GM12878 (cell line): Measurements from ENCODE around the gene CREB3L1. TPM values are rescaled to one million over a fixed set of nuclear protein-coding genes. Genes with fewer than 3 reads are reported as not detected.

Experiments used
- ATAC-seq: fragments of 200-7000 bp; cut with Tn5 transposase; 3 replicates; pipeline ENCODE4 v1.9.1; 2020; ENCODE audit warnings: mild to moderate bottlenecking, moderate library complexity
- BruUV-seq: library from RNA; stranded (reverse); fragments of 400-500 nt; replicated peaks from 2 replicates; lab custom pipeline; 2021; lab: Mats Ljungman, UMichigan
- CTCF ChIA-PET: fragments of 300-600 bp; sonication (Branson Sonifier 250); formaldehyde crosslinking; extraction: SDS; loops from one replicate; lab custom pipeline; 2021; ENCODE audit warnings: inconsistent platforms; lab: Yijun Ruan, JAX
- POLR2A ChIA-PET: fragments of 350-600 bp; formaldehyde crosslinking; extraction: SDS; loops from one replicate; lab custom pipeline; 2021; ENCODE audit warnings: inconsistent platforms; lab: Charles Lee
- RAD21 ChIA-PET: fragments of 300-600 bp; sonication (Branson Sonifier 250); formaldehyde crosslinking; loops from one replicate; lab custom pipeline; 2023; ENCODE audit warnings: antibody characterized with exemption; ENCODE audit not compliant: unreplicated experiment; lab: Charles Lee
- SMC1A ChIA-PET: fragments of 300-600 bp; sonication (Branson Sonifier 250); formaldehyde crosslinking; loops from one replicate; lab custom pipeline; 2023; ENCODE audit not compliant: unreplicated experiment, uncharacterized antibody; lab: Charles Lee
- DNase-seq: peaks from one replicate; pipeline ENCODE4 v3.0.0-alpha.2; 2011; ENCODE audit warnings: low read depth, low spot score
- FAIRE-seq: peaks from 3 replicates; lab custom pipeline; 2011; peaks lifted over from hg19 to GRCh38; lab: Jason Lieb, UNC
- H2AFZ ChIP-seq: 2 replicates; pipeline ENCODE4 v1.6.0; 2011; ENCODE audit warnings: low read depth, low read length, control low read depth; ENCODE audit not compliant: control insufficient read depth
- H3K27ac ChIP-seq: 2 replicates; pipeline ENCODE4 v1.5.1; 2011; ENCODE audit warnings: control low read depth; ENCODE audit not compliant: control insufficient read depth, insufficient read depth
- H3K27me3 ChIP-seq, 2 experiments: replicated peaks in 1 of 2; 2 replicates each; pipeline versions ENCODE4 v1.6.0 to v1.6.1; 2011; ENCODE audit warnings: low read length in 1 of 2; ENCODE audit not compliant: control insufficient read depth in 2 of 2, insufficient read depth in 2 of 2
- H3K36me3 ChIP-seq, 2 experiments: 2 replicates each; pipeline ENCODE4 v1.5.1; 2011; ENCODE audit warnings: low read length in 1 of 2; ENCODE audit not compliant: control insufficient read depth in 2 of 2, insufficient read depth in 2 of 2
- H3K4me1 ChIP-seq: 2 replicates; pipeline ENCODE4 v1.6.1; 2011; ENCODE audit warnings: mild to moderate bottlenecking, low read length, moderate library complexity, mixed read lengths; ENCODE audit not compliant: control insufficient read depth, insufficient read depth
- H3K4me2 ChIP-seq: 2 replicates; pipeline ENCODE4 v1.6.0; 2011; ENCODE audit warnings: control low read depth; ENCODE audit not compliant: control insufficient read depth, insufficient read depth
- H3K4me3 ChIP-seq: fragments of 200-600 bp; sonication (generic); 2 replicates; pipeline ENCODE4 v1.5.1; 2016
- H3K79me2 ChIP-seq: 2 replicates; pipeline ENCODE4 v1.6.0; 2011; ENCODE audit warnings: low read length; ENCODE audit not compliant: control insufficient read depth, insufficient read depth
- H3K9ac ChIP-seq: 2 replicates; pipeline ENCODE4 v1.8.0; 2011; ENCODE audit warnings: low read length, control low read depth, mixed read lengths; ENCODE audit not compliant: control insufficient read depth, insufficient read depth
- H3K9me3 ChIP-seq: replicated peaks from 3 replicates; pipeline ENCODE4 v1.5.1; 2011; ENCODE audit warnings: mild to moderate bottlenecking, low read length; ENCODE audit not compliant: control insufficient read depth, insufficient read depth
- H4K20me1 ChIP-seq: 2 replicates; pipeline ENCODE4 v1.6.0; 2011; ENCODE audit not compliant: control insufficient read depth, insufficient read depth
- BRCA1 ChIP-seq: IDR thresholded peaks from 2 replicates; pipeline ENCODE4 v1.6.1; 2011; ENCODE audit warnings: low read depth, low read length, improper control_type of control experiment
- CBFB ChIP-seq: IDR thresholded peaks from 2 replicates; pipeline ENCODE4 v1.6.1; 2016; ENCODE audit warnings: antibody characterized with exemption, low read depth
- HDGF ChIP-seq: fragments of 450-650 bp; IDR thresholded peaks from 2 replicates; pipeline ENCODE4 v1.6.1; 2016; ENCODE audit warnings: antibody characterized with exemption
- SMARCA5 ChIP-seq: fragments of 450-650 bp; IDR thresholded peaks from 2 replicates; pipeline ENCODE4 v1.6.1; 2017; ENCODE audit warnings: mild to moderate bottlenecking
- SPI1 ChIP-seq: IDR thresholded peaks from 2 replicates; pipeline ENCODE4 v1.6.1; 2011; ENCODE audit warnings: low read depth, mild to moderate bottlenecking, low read length, moderate library complexity, borderline replicate concordance; ENCODE audit not compliant: insufficient read depth
- STAT3 ChIP-seq: IDR thresholded peaks from 2 replicates; pipeline ENCODE4 v1.6.1; 2011; ENCODE audit warnings: low read depth, low read length, improper control_type of control experiment
- YY1 ChIP-seq: IDR thresholded peaks from 2 replicates; pipeline ENCODE4 v1.6.1; 2011; ENCODE audit warnings: low read depth, mild to moderate bottlenecking, low read length
- WGBS: methylation state at CpG from one replicate; pipeline ENCODE4 v1.1.6; 2016; ENCODE audit warnings: low lambda C conversion rate; ENCODE audit not compliant: insufficient replicate concordance, insufficient coverage; ENCODE audit errors: missing lambda C conversion rate; 5-methylcytosine and 5-hydroxymethylcytosine counted together
- in situ Hi-C: fragments of 300-500 bp; cut with MboI; formaldehyde crosslinking; loops from 9 replicates; pipeline ENCODE4 v1.14.3; 2018; ENCODE audit warnings: mixed read lengths
- intact Hi-C: fragments of 100-400 bp; cut with micrococcal nuclease; formaldehyde crosslinking; loops from one replicate; pipeline ENCODE4 v1.14.2; 2022; ENCODE audit not compliant: unreplicated experiment
- polyA plus RNA-seq, 11 experiments: library from polyadenylated mRNA; depleted of rRNA in 4 of 11; unstranded in 6 of 11; stranded (reverse) in 5 of 11; fragments of >200 nt; fragmentation: Nextera tagmentation in 4 of 11; fragmentation: Illumina TruSeq in 1 of 11; extraction: Ambion mirVana in 4 of 11; extraction: Trizol in 1 of 11; gene quantifications; 1 replicate in 1 of 11; 2 replicates in 10 of 11; pipeline versions ENCODE4 v1.2.1 to v1.2.3, GENCODE V29; 2011 to 2016; ENCODE audit warnings: inconsistent platforms in 2 of 11, missing spikeins in 2 of 11, low read depth in 1 of 11
- total RNA-seq, 4 experiments: library from RNA; depleted of rRNA in 3 of 4; stranded (reverse); fragments of >200 nt in 3 of 4; fragmentation: Illumina TruSeq in 1 of 4; extraction: Trizol in 1 of 4; gene quantifications; 2 replicates each; pipeline versions ENCODE4 v1.2.1 to v1.2.3, GENCODE V29; 2013 to 2021
- TF ChIP-seq, protein P1 (sequence below): IDR thresholded peaks from 2 replicates; pipeline ENCODE4 v1.6.1; 2012; ENCODE audit warnings: low read depth, low read length, improper control_type of control experiment
- TF ChIP-seq, protein P2 (sequence below): fragments of 450-650 bp; conservative IDR thresholded peaks from 2 replicates; pipeline ENCODE4 v1.6.1; 2017; ENCODE audit warnings: mild to moderate bottlenecking, moderate library complexity
- TF ChIP-seq, protein P3 (sequence below): IDR thresholded peaks from 2 replicates; pipeline ENCODE4 v1.6.1; 2011; ENCODE audit warnings: low read depth, mild to moderate bottlenecking, low read length, moderate library complexity, borderline replicate concordance; ENCODE audit errors: extremely low read depth
- TF ChIP-seq, protein P4 (sequence below): fragments of 450-650 bp; IDR thresholded peaks from 2 replicates; pipeline ENCODE4 v1.6.1; 2016; ENCODE audit warnings: mild to moderate bottlenecking
- TF ChIP-seq, protein P5 (sequence below): fragments of 450-650 bp; IDR thresholded peaks from 2 replicates; pipeline ENCODE4 v1.6.1; 2017; ENCODE audit warnings: antibody characterized with exemption, mild to moderate bottlenecking, moderate library complexity
- TF ChIP-seq, protein P6 (sequence below): fragments of 150-350 bp; IDR thresholded peaks from 2 replicates; pipeline ENCODE4 v1.6.1; 2014; ENCODE audit warnings: mild to moderate bottlenecking, low read depth, low read length

Gene CREB3L1
- total and polyA plus RNA-seq, 10 of the 15 experiments (the other 5 are each of a cell fraction or from before 2014, with no cell fraction given): 0.03 to 1.4 (median 0.22) TPM

DNA sequence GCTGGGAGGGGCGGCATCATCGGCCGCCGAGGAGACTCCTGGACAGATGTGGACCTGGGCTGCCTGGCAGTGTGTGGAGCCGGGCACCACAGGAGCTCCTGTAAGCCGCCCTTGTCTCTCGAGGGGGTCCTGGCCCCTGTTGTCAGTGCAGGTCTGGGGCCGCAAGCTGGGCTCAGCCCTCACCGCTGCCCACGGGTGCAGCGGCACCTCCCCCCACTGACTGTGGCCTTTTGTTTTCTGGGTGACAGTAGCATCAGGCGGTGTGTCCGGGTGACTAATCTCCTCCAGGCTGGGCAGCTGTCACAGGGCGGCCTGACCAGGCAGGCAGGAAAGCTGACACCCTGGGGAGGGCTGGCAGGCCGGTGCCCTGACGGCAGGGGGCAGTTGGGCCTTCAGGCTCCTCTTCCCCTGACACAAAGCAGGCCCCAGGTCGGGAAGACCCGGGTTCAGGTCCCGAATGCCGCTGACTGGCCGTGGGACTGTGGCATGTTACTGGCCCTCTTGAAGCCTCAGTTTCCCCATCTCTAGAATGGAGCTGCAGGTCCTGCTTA, 86.1 kb downstream of the CREB3L1 start:
- SMC1A ChIA-PET: interaction anchor here (1.3 to 6.0 kb wide), 3 partner anchors 12 to 25 kb away, joined by 3 to 70 read pairs (median 32); no protein-coding TSS in a partner anchor
- no peak overlapping the region for H3K4me3 ChIP-seq
- no peak overlapping the region for H3K4me2 ChIP-seq
- DNase-seq (no peak), FAIRE-seq (no peak), ATAC-seq (no peak)
- no peak overlapping the region for H3K27ac ChIP-seq
- CTCF ChIA-PET: interaction anchor here (15.2 kb wide), 1 partner anchor 12 kb away, joined by 423 read pairs; the partner anchor contains the start of gene DGKZ
- no peak overlapping the region for H2AFZ ChIP-seq
- peaks cover 27% of the 10 kb centered on the region for H3K79me2 ChIP-seq
- H3K9me3 ChIP-seq: no peaks in the 10 kb centered on the region
- no peaks in the 10 kb centered on the region for H4K20me1 ChIP-seq
- RAD21 ChIA-PET: interaction anchor here (0.9 to 3.0 kb wide), 2 partner anchors 15 to 18 kb away, joined by 4 to 17 read pairs; partner anchors contain the start of gene DGKZ
- intact Hi-C loops: no loop called here
- 95% methylated on average over 21 of the region's 21 CpGs for WGBS
- POLR2A ChIA-PET: no interaction called here
- no peak overlapping the region for H3K9ac ChIP-seq
- H3K36me3 ChIP-seq: peaks cover 9 to 14% of the 10 kb centered on the region in 2 experiments; a peak in 3 of 4 replicates
- in situ Hi-C loops: no loop called here
- no TSS peak for BruUV-seq
- H3K4me1 ChIP-seq: peaks cover 20% of the 10 kb centered on the region
- H3K27me3 ChIP-seq: no peaks in the 10 kb centered on the region
- TF ChIP-seq, protein P1, sequence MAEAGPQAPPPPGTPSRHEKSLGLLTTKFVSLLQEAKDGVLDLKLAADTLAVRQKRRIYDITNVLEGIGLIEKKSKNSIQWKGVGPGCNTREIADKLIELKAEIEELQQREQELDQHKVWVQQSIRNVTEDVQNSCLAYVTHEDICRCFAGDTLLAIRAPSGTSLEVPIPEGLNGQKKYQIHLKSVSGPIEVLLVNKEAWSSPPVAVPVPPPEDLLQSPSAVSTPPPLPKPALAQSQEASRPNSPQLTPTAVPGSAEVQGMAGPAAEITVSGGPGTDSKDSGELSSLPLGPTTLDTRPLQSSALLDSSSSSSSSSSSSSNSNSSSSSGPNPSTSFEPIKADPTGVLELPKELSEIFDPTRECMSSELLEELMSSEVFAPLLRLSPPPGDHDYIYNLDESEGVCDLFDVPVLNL: no peak
- TF ChIP-seq, protein P2, sequence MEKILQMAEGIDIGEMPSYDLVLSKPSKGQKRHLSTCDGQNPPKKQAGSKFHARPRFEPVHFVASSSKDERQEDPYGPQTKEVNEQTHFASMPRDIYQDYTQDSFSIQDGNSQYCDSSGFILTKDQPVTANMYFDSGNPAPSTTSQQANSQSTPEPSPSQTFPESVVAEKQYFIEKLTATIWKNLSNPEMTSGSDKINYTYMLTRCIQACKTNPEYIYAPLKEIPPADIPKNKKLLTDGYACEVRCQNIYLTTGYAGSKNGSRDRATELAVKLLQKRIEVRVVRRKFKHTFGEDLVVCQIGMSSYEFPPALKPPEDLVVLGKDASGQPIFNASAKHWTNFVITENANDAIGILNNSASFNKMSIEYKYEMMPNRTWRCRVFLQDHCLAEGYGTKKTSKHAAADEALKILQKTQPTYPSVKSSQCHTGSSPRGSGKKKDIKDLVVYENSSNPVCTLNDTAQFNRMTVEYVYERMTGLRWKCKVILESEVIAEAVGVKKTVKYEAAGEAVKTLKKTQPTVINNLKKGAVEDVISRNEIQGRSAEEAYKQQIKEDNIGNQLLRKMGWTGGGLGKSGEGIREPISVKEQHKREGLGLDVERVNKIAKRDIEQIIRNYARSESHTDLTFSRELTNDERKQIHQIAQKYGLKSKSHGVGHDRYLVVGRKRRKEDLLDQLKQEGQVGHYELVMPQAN: no peak
- TF ChIP-seq SMARCA5 (no peak), YY1 (no peak), STAT3 (no peak), CBFB (no peak), SPI1 (no peak), HDGF (no peak), BRCA1 (no peak)
- TF ChIP-seq, protein P3, sequence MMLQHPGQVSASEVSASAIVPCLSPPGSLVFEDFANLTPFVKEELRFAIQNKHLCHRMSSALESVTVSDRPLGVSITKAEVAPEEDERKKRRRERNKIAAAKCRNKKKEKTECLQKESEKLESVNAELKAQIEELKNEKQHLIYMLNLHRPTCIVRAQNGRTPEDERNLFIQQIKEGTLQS: no peak
- TF ChIP-seq, protein P4, sequence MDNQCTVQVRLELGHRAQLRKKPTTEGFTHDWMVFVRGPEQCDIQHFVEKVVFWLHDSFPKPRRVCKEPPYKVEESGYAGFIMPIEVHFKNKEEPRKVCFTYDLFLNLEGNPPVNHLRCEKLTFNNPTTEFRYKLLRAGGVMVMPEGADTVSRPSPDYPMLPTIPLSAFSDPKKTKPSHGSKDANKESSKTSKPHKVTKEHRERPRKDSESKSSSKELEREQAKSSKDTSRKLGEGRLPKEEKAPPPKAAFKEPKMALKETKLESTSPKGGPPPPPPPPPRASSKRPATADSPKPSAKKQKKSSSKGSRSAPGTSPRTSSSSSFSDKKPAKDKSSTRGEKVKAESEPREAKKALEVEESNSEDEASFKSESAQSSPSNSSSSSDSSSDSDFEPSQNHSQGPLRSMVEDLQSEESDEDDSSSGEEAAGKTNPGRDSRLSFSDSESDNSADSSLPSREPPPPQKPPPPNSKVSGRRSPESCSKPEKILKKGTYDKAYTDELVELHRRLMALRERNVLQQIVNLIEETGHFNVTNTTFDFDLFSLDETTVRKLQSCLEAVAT: no peak
- TF ChIP-seq, protein P5, sequence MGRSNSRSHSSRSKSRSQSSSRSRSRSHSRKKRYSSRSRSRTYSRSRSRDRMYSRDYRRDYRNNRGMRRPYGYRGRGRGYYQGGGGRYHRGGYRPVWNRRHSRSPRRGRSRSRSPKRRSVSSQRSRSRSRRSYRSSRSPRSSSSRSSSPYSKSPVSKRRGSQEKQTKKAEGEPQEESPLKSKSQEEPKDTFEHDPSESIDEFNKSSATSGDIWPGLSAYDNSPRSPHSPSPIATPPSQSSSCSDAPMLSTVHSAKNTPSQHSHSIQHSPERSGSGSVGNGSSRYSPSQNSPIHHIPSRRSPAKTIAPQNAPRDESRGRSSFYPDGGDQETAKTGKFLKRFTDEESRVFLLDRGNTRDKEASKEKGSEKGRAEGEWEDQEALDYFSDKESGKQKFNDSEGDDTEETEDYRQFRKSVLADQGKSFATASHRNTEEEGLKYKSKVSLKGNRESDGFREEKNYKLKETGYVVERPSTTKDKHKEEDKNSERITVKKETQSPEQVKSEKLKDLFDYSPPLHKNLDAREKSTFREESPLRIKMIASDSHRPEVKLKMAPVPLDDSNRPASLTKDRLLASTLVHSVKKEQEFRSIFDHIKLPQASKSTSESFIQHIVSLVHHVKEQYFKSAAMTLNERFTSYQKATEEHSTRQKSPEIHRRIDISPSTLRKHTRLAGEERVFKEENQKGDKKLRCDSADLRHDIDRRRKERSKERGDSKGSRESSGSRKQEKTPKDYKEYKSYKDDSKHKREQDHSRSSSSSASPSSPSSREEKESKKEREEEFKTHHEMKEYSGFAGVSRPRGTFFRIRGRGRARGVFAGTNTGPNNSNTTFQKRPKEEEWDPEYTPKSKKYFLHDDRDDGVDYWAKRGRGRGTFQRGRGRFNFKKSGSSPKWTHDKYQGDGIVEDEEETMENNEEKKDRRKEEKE: no peak
- TF ChIP-seq, protein P6, sequence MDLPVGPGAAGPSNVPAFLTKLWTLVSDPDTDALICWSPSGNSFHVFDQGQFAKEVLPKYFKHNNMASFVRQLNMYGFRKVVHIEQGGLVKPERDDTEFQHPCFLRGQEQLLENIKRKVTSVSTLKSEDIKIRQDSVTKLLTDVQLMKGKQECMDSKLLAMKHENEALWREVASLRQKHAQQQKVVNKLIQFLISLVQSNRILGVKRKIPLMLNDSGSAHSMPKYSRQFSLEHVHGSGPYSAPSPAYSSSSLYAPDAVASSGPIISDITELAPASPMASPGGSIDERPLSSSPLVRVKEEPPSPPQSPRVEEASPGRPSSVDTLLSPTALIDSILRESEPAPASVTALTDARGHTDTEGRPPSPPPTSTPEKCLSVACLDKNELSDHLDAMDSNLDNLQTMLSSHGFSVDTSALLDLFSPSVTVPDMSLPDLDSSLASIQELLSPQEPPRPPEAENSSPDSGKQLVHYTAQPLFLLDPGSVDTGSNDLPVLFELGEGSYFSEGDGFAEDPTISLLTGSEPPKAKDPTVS: no peak
